Islet of Langerhans (tissue), 1 donor: Measurements from ENCODE around the gene IL15.
"Not testable (repeated sequence)": the region's sequence is repeated elsewhere in the genome, so short reads cannot be mapped to it uniquely, and the experiment has no call there.

ENCODE experiments used
- FAIRE-seq: peaks from one replicate; lab custom pipeline; 2011; peaks lifted over from hg19 to GRCh38; lab: Jason Lieb, UNC

Gene IL15

DNA sequence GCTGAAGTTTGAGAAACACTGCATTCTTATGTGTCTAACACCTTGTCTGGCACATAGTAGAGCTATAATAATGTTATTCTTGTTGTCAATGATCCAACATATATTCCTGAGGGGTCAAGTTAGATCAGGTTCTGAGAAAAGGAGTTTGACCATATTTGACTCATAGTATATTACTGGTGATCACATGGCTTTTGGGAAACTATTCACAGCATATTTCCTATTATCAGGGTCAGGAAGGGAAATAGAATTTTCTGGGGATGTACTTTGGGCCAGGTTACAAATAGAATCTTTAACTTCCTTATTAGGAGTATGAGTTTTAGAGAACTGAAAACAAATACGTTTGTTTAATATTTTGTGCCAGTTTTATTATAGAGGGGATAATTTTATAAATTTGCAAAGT is 11.6 kb downstream of the IL15 start:
- no peak for FAIRE-seq

- FAIRE-seq: no peak
Measured at GRCh38 chr4:141652161-141652778, 15.9 kb downstream of the IL15 start.

GRCh38 chr4:141654098-141654497 is 17.7 kb downstream of the IL15 start:
- no peak for FAIRE-seq

- no peak for FAIRE-seq
Measured at GRCh38 chr4:141656031-141656430, 19.6 kb downstream of the IL15 start.

DNA sequence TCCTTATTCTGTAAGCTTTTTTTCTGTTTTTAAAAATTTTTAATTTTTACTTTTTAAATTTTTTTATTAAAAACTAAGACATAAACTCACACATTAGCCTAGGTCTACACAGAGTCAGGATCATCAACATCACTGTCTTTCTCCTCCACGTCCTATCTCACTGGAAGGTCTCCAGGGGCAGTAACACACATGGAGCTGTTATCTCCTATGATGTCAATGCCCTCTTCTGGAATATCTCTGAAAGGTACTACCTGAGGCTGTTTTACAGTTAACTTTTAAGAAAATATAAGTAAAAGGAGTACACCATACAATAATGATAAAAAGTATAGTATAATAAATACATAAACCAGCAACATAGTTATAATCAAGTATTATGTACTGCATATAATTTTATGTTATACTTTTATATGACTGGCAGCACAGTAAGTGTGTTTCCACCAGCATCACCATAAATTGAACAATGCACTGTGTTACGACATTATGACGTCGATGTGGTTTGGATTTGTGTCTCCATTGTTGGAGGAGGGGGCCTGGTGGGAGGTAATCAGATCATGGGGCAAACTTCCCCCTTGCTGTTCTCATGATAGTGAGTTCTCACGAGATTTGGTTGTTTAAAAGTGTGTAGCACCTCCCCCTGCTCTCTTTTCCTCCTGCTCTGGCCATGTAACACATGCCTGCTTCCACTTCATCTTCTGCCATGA is 21.3 kb downstream of the IL15 start:
- no peak for FAIRE-seq

GRCh38 chr4:141658309-141658708 is 21.9 kb downstream of the IL15 start:
- FAIRE-seq: no peak

- no peak for FAIRE-seq
Measured at GRCh38 chr4:141659539-141659938, 23.2 kb downstream of the IL15 start.

DNA sequence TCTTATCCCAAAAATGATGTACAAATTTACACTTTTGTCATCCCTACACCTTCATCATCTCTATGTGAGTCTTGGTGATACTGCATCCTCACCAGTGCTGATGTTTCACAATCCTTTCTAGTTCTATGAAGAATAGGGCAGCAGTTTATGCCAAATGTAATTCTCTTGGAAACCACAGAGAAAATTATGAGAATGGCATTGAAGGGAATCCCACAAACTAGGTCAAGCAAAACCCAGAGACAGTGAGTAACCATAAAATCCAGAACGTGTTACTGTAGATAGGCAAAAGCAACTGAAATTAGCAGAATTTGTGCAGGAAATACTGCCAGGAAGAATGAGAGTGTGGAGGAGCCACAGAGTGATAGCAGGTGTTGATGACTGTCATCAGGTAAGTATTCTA is 24.5 kb downstream of the IL15 start:
- no peak for FAIRE-seq

- FAIRE-seq: no peak
Measured at GRCh38 chr4:141668200-141668910, 32.0 kb downstream of the IL15 start.

DNA sequence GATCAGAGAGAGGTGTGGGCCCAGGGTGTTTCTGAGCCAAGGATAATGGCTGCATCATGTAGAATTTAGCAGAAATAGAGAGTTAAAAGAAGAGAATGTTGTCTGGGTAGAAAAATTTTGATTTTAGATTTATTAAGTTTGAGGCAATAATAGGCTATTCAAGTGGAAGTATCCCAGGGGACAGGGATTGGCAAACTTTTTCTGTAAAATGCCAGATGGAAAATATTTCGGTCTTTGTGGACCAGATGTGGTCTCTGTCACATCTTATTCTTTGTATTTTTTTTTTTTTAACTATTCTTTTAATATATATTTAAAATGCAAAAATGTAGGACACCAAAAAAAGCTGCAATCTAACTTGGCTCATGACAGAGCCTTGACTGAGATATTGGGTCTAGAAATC is 33.1 kb downstream of the IL15 start:
- no peak for FAIRE-seq

DNA sequence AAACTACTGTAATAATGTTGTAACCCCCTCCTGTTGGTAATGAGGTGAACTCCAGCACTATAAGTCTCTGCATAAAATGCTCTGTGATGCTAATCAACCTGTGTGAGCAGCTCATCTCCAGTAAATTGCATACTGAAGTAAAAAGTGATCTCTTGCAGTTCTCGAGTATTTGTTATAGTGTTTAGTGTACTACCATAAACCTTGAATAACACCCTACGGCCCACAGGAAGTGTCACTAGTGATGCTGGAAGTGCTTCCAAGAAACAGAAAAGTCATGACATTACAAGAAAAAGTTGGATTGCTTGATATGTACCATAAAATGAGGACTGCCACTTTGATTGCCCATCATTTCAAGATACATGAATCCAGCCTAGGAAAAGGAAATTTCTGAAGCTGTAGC is 39.0 kb downstream of the IL15 start:
- no peak for FAIRE-seq

DNA sequence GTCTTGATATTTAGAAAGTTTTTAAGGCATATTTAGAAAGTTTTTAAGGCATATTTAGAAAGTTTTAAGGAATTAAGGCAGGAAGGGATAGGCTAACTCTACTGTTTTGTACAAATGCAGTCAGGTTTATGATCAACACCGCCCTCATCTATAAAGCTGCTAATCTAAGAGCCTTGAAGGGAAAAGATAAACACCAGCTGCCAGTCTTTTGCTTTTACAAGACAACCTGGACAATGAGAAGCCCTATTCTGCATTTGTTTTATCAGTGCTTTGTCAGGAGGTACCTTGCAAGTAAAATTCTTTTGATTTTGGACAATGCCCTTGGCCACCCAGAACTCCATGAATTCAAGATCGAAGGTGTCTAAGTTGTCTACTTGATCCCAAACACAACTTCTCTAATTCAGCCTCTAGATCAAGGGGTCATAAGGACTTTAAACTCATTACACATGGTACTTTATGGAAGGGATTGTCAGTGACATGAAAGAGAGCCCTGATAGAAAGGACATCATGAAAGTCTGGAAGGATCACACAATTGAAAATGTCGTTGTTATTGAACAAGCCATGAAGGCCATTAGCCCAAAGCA is 39.8 kb downstream of the IL15 start:
- no peak for FAIRE-seq

DNA sequence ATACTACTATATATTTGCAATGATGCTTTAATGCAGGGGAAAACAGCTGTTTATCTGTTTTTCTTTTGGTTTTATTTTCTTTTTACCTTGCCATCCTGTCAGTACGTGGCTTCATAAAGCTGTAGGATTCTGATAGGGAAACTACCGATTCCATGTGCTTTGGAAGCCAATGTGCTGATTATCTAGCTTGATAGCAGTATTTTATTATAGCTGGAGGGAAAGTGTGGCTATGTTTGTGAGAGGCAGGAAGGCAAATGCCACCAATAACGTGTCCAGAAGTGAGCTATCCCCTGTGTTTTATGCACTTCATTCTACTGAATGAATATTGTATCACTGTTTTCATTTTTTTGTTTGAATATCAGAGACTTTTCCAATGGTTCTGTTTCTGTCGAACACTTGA is 43.7 kb downstream of the IL15 start:
- FAIRE-seq: no peak

- no peak for FAIRE-seq
Measured at GRCh38 chr4:141684785-141685184, 48.4 kb downstream of the IL15 start.

GRCh38 chr4:141686146-141686775 is 49.9 kb downstream of the IL15 start:
- no peak for FAIRE-seq

DNA sequence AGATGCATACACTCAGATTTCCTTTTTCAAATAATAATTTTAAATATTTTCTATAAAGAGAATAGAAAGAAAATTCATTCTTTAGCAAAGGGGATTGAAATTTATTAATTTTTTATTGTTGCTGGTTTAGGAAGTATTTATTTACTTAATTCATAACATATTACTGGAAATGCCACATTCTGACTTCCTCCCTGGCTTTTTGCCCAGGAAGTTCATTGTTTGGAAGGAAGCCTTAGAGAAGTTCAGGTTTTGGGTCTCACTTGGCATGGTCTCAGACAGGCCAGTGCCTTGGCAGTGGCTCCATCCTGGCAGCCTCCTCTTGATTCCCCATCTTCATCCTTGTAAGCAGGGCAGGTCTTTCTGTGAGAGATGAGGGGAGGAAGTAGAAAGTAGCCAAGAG is 50.5 kb downstream of the IL15 start:
- FAIRE-seq: no peak

DNA sequence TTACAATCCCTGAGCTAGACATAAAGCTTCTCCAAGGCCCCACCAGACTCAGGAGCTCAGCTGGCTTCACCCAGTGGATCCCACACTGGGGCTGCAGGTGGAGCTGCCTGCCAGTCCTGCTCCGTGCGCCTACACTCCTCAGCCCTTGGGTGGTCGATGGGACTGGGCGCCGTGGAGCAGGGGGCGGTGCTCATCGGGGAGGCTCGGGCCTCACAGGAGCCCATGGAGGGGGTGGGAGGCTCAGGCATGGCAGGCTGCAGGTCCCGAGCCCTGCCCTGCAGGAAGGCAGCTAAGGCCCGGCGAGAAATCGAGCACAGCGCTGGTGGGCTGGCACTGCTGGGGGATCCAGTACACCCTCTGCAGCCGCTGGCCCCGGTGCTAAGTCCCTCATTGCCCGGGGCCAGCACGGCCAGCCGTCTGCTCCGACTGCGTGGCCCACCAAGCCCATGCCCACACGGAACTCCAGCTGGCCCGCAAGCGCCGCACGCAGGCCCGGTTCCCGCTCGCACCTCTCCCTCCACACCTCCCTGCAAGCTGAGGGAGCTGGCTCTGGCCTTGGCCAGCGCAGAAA is 53.4 kb downstream of the IL15 start:
- FAIRE-seq: not testable (repeated sequence)

DNA sequence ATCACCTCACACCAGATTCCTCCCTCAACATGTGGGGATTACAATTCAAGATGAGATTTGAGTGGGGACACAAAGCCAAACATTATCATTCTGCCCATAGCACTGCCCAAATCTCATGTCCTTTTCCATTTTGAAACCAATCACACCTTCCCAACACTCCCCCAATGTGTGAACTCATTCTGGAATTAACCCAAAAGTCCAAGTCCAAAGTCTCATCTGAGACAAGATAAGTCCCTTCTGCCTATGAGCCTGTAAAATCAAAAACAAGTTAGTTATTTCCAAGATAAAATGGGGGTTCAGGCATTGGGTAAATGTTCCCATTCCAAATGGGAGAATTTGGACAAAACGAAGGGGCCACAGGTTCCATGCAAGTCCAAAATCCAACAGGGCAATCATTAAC is 54.9 kb downstream of the IL15 start:
- not testable (repeated sequence) for FAIRE-seq

DNA sequence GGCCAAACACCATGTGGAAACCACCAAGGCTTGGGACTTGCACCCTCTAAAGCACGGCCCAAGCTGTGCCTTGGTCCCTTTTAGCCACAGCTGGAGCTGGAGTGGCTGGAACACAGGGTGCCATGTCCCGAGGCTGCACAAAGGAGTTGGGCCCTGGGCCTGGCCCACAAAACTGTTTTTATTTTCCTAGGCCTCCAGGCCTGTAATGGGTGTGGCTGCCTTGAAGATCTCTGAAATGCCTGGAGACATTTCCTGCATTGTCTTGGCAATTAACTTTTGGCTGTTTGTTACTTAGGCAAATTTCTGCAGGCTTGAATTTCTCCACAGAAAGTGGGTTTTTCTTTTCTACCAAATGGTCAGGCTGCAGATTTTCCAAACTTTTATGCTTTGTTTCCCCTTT is 55.7 kb downstream of the IL15 start:
- FAIRE-seq: no peak

GRCh38 chr4:141697116-141697515 is 60.7 kb downstream of the IL15 start:
- no peak for FAIRE-seq

DNA sequence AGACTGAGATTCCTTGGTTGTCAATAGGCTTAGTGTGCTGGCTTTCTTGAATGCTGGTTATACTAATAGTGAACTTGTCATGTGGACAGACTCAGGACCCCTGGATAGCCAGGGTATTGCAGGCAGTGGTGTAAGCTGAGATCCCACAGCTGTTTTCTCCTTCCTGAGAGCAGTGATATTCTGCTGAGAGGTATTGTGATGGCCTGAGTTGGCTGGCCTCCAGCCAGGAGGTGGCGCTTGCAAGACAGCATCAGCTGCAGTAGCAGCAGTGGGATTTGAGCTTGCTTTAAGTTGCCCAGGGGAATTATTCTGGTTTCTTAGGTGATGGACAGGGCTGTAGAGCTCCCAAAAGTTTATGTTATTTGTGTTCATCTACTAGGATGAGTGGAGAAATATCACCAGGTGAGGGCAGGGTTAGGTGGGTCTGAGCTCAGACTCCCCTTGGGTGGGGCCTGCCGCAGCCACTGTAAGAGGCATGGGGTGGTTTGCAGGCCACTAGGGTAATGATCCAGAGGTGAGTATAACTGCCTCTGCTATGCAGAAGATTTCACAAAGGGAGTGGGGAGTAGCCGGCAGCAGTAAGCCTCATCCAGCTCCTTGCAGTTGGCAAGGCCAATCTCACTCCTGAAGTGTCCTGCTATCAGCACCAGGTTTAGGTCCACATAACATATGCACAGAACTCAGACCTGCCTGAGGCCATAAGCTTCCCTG is 66.2 kb downstream of the IL15 start:
- no peak for FAIRE-seq

- FAIRE-seq: no peak
Measured at GRCh38 chr4:141703497-141703896, 67.1 kb downstream of the IL15 start.
